HPDE6-E6E7 (cell line): ENCODE results near the gene CPN1.
A peak's percentile ranks its signal among the peaks of the same experiment; 100 is the strongest.
"Not testable (repeated sequence)": the region's sequence is repeated elsewhere in the genome, so short reads cannot be mapped to it uniquely, and the experiment has no call there.

Experiments used
- DNase-seq: peaks from one replicate; pipeline ENCODE4 v3.0.0; 2011; ENCODE audit warnings: missing footprints; ENCODE audit errors: extremely low spot score

Gene CPN1

DNA sequence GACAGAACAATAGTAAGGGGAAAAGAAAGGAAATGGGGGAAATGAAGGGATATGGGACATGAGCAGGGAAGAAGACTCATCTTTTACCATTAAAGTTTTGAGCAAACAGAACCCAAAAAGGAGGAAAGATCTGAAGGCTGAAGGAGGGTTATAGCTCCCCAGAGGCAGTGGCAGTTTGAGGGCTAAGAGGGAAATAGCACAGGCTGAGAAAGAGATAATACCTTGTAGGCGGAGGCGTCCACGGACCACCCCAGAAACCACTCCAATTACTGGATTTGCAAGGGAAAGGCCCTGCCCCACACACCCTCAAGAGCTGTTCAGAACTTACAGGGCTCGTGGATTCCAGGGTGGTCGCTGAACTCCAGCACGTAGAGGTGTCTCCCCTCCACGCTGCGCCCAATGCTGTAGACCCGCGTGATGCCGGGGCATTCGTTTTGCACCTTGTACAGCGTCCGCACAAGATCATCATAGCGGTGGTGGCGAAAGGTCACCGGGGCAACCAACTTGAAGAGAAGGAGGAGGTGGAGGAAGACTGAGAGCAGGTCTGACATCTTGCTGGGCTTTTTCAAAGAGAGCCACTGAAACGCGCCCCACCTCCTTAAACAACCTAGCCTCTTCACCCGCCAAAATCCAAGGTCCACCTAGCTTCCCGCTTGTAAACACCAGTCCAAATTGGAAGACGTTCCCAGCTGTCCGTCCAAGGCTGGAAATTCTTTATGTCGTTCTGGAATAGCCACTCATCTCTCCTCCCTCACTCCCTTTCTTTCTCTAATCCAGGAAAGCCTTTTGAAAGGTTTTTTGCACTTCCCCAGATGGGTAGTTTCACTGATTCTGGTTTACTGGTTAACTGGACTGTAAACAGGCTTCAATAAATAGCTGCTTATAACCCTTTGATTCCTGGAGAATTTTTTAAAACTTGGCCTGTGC, at the start of gene CPN1:
Gene CPN1, minus strand, starts transcription at position 795 of the 927 bp plus-strand sequence. Its CDS starts 244 bp downstream, at position 551.
- no peak for DNase-seq

DNA sequence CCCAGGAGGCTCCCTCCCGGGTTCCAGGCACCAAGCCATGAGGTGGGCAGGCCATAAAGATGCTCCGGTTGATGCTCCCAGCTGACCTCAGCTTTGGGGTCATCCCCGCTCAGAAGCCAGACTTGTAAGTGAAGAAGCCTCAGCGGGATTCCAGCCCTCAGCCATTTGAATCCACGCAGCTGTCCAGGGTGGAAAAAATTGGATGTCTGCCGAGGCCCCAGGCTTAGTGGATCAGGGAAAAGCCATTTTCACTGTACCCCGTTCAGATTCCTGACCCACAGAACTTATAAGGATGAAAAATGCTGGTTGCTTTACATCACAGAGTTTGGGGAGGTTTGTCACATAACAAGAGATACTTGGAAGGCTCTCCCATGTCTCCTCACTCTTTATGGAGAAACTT, 49.2 kb upstream of the CPN1 start:
- DNase-seq, result no peak

DNA sequence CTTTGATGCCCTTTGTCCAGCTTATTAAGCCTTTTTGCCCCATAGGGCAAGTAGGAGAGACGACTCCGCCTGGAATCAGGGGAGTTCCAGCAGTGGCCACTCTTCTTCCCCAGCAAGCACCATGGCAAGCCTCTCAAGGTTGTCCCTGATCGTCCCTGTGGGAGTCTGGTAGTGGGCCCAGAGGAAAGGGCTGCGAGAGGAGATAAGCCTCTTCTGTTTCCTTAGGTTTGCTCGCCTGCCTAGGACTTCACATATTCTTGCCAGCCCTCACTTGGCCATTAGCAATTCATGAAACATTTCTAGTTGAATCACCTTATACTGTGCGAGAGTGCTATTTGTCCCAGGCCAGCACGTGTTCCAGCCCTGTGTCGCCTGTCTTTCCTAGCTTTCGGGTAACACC, 47.8 kb upstream of the CPN1 start:
- DNase-seq, result no peak

DNA sequence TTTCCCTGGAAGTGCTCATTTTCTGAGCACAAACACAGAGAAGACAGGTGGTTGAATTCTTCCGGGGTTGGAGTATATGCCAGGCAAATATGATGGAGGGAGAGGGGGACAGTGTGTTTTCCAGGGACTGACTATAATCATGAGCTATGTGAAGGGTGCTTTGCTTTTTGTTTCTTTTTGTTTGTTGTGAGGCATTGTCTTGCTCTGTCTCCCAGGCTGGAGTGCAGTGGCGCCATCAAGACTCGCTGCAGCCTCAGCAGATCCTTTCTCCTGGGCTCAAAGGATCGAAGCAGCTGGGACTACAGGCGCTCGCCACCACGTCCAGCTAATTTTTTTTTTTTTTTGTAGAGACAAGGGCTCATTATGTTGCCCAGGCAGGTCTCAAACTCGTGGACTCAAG, 47.3 kb upstream of the CPN1 start:
- no peak for DNase-seq

- not testable (repeated sequence) for DNase-seq
Observed at GRCh38 chr10:100125335-100125734, 43.7 kb upstream of the CPN1 start.

DNA sequence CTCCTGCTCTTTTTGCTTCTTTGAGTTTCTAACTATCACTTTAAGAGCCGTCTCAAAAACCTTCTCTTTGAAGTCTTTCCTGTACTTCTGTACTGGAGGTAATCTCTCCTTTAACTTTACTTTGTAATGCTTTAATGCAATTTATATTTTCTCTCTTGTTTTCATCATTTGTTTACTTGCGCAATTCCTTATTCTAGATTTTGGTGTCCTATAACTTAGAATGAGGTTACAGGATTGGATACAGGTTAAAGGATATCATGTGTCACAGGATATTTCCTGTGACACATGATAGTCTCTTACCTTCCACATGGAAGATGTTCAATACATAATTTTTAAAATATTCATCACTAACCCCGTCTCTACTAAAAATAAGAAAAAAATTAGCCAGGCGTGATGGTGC, 42.4 kb upstream of the CPN1 start:
- no peak for DNase-seq

DNA sequence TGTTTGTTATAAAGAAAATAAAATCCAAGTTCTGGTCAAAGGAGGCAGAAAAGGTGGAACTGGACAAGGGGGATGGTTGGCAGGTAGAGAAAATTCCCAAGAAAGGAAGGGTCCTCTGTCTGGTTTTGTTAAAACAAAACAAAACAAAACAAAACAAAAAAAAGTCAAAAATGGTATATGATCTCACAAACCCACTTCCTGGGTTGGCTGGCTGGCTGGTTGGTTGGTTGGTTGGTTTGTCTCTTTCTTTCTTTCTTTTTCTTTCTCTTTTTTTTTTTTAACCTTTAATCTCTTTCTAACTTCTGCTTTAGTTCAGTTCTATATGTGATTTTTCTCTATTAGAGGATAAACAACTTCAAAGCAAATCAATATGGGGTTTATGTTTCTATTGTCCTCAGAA, 41.1 kb upstream of the CPN1 start:
- DNase-seq, result no peak

DNA sequence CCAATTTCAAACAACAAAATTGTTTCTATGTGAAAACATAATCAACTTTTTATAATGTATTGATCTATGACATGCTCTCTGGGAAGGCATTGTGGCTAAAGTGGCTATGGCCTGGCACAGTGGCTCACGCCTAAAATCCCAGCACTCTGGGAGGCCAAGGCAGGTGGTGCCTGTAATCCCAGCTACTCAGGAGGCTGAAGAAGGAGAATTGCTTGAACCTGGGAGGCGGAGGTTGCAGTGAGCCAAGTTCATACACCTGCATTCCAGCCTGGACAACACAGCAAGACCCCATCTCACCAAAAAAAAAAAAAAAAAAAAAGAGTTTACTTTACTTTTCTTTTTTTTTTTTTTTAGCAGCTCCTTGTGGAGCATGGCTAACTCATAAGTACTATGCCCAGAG, 38.9 kb upstream of the CPN1 start:
- no peak for DNase-seq

GRCh38 chr10:100119726-100120125, 38.1 kb upstream of the CPN1 start:
- DNase-seq, result no peak

DNA sequence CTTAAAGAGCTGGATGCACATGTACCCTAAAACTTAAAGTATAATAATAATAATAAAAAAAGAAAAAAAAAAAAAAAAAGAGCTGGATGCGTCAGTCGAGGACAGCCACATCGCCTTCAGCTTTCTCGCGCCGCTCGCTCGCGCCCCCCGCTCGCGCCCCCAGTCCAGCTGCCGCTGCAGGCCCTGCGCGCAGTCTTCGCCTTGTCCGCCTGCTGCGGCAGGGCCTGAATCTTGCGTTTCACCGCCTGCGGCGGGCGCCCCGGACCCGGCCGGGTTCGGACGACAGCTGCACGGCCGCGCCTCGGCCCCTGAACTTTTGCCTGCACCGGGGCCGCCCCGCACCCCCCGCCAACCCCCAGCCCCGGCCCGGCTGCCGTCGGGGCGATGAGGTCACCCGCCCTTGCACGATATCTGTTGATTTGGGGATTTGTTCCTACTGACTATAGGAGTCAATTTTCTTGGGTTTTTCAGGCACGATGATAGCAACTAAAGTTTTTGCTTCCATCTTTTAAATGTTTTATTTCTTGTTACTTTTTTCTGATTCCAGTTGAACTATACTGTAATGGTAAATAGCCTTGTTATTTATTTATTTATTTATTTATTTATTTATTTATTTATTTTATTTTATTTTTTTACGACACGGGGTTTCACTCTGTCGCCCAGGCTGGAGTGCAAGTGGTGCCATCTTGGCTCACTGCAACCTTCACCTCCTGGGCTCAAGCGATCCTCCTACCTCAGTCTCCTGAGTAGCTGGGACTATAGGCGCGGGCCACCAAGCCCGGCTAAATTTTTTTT, 33.5 kb upstream of the CPN1 start:
- DNase-seq, result no peak

DNA sequence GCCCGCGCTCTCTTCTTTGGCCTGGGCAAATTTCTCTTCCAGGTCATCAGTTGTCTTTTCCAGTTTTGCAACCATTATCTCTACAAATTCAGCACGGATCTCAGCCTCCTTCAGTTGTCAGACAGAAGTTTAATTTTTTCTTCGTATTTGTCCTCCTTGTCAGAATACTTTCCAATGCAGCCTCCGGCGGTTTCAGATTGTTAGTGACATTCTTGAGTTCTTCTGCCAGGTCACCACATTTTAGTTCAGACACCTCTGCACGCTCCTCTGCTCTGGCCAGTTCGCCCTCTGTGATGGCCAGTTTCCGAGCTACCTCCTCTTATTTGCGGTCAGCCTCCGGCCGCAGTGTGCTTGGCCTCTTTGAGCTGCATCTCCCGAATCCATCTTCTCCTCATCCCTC, 32.8 kb upstream of the CPN1 start:
- DNase-seq, result no peak

DNA sequence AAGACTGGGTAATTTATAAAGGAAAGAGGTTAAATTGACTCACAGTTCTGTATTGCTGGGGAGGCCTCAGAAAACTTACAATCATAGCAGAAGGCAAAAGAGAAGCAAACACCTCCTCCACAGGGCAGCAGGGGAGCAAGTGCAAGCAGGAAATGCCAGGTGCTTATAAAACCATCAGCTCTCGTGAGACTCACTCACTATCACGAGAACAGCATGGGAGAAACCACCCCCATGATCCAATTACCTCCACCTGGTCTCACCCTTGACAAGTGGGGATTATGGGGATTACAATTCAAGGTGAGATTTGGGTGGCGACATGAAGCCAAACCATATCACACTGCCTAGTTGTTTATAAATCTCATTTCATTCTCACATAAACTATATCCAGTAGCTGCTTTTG, 28.0 kb upstream of the CPN1 start:
- DNase-seq, result no peak

GRCh38 chr10:100106865-100107264, 25.2 kb upstream of the CPN1 start:
- no peak for DNase-seq

DNA sequence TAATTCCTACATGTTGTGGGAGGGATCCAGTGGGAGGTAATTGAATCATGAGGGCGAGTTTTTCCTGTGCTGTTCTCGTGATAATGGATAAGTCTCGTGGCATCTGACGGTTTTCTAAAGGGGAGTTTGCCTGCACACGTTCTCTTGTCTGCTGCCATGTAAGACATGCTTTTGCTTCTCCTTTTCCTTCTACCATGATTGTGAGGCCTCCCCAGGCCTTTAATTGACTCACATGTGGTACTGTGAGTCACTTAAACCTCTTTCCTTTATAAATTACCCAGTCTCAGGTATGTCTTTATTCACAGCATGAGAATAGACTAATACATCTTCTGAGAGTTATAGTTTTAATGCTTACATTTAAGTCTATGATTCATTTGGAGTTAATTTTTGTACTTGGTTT, 22.6 kb upstream of the CPN1 start:
- DNase-seq, result no peak

GRCh38 chr10:100103581-100103980, 21.9 kb upstream of the CPN1 start:
- no peak for DNase-seq

- DNase-seq, result no peak
Observed at GRCh38 chr10:100101192-100102076, 19.8 kb upstream of the CPN1 start.

- DNase-seq, result peak; percentile 13
Observed at GRCh38 chr10:100100651-100101184, 19.0 kb upstream of the CPN1 start.

DNA sequence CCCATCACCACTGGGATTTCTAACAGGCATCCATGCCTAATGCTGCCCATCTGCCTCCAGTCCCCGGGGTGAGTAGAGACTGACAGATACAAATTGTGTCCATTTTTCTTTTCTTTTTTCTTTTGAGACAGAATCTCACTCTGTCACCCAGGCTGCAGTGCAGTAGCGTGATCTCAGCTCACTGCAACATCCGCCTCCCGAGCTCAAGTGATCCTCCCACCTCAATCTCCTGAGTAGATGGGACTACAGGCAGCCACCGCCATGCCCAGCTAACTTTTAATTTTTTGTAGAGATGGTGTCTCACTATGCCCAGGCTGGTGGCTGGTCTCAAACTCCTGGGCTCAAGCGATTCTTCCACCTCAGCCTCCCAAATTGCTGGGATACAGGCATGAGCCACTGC, 7.6 kb upstream of the CPN1 start:
- DNase-seq, result no peak

DNA sequence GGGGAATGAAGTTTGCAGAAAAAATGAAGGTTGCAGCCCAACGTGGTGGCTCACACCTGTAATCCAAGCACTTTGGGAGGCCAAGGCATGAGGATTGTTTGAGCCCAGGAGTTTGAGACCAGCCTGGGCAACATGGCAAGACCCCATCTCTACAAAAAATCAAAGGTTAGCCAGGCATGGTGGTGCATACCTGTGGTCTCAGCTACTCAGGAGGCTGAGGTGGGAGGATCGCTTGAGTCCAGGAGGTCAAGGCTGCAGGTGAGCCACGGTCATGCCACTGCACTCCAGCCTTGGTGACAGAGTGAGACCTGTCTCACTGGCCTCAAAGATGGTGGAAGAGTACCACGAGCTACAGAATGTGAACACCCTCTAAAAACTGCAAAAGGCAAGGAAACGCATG, 5.0 kb upstream of the CPN1 start:
- not testable (repeated sequence) for DNase-seq

- DNase-seq, result no peak
Observed at GRCh38 chr10:100085596-100085995, 3.9 kb upstream of the CPN1 start.

DNA sequence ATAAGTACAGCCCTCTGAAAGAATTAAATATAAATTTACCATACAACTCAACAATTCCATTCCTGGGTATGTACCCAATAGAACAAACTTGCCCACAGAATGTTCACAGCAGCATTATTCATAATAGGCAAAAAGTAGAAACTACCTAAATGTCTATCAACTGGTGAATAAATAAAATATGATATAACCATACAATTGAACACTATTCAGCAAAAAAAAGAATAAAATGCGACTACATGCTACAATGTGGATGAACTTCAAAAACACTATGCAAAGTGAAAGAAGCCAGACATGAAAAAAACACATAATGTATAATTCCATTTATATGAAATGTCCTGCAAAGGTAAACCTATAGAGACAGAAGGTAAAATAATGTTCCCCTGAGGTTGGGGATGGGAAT, 2.0 kb upstream of the CPN1 start:
- DNase-seq, result no peak

DNA sequence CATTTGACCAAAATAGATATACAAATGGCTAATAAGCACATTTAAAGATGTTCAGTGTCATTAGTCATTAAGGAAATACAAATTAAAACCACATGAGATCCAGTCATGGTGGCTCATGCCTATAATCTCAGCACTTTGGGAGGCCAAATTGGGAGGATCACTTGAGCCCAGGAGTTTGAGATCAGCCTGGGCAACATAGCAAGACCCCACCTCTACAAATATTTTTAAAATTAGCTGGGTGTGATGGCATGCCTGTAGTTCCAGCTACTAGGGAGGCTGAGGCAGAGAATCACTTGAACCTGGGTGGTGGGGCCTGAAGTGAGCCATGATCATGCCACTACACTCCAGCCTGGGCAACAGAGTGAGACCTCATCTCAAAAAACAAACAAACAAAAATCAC, 607 bp upstream of the CPN1 start:
- DNase-seq, result not testable (repeated sequence)
